Muscle of leg (tissue), 11 donors: ENCODE data around the gene CERS1. TPM values are rescaled to one million over a fixed set of nuclear protein-coding genes. Genes with fewer than 3 reads are reported as not detected.

Experiments used
- DNase-seq: peaks from one replicate; pipeline ENCODE4 v3.0.0; 2013
- H3K27ac ChIP-seq: one replicate; pipeline ENCODE4 v1.5.1; 2013; ENCODE audit warnings: mild to moderate bottlenecking, low read length, control low read depth
- H3K27me3 ChIP-seq: one replicate; pipeline ENCODE4 v1.6.1; 2013; ENCODE audit warnings: low read length; ENCODE audit not compliant: control insufficient read depth, insufficient read depth
- H3K36me3 ChIP-seq: one replicate; pipeline ENCODE4 v1.6.1; 2013; ENCODE audit warnings: low read length; ENCODE audit not compliant: control insufficient read depth, insufficient read depth
- H3K4me1 ChIP-seq: one replicate; pipeline ENCODE4 v1.6.1; 2013; ENCODE audit warnings: low read length; ENCODE audit not compliant: control insufficient read depth, insufficient read depth
- H3K4me3 ChIP-seq: one replicate; pipeline ENCODE4 v1.5.1; 2013; ENCODE audit warnings: low read length, control low read depth
- H3K9me3 ChIP-seq: replicated peaks from 2 replicates; pipeline ENCODE4 v1.6.1; 2013; ENCODE audit warnings: low read depth, low read length; ENCODE audit not compliant: control insufficient read depth
- WGBS: methylation state at CpG from one replicate; pipeline ENCODE4 v1.1.5; 2013; ENCODE audit warnings: missing lambda C conversion rate; ENCODE audit not compliant: insufficient coverage; 5-methylcytosine and 5-hydroxymethylcytosine counted together
- polyA plus RNA-seq, 8 donors: library from polyadenylated mRNA; unstranded; fragments of 120-200 nt; gene quantifications; one replicate each; pipeline versions ENCODE4 v1.2.1 to v1.2.3, GENCODE V29; 2013; ENCODE audit warnings: inconsistent platforms in 1 of 8, low replicate concordance in 1 of 8; ENCODE audit not compliant: insufficient read length in 8 of 8, insufficient read depth in 1 of 8
- total RNA-seq: library from RNA; stranded (reverse); fragments of 120-200 nt; gene quantifications from one replicate; pipeline ENCODE4 v1.2.4, GENCODE V29; 2013

The CERS1 gene
- total and polyA plus RNA-seq, 9 donors = 15.3 to 41.2 (median 34.9) TPM

DNA sequence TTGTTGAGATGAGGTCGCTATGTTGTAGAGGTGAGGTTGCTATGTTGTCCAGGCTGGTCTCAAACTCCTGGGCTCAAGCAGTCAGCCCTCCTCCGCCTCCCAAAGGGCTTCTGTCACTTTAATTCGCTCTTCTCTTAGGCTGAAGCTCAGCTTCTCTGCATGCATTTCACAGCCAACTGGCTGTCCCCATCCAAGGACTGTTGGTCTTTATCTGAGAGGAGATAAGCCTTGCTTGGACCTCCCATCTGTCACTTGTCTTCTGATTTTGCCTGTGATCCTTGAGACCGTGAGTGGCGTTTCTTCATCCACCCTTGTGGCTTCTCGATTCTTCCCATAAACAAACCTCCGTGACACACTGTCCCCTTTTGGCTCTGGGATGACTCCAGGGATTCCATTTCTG lies 24.4 kb downstream of the CERS1 start:
- H3K27ac ChIP-seq = no peak overlapping the region
- no peak overlapping the region for H3K4me3 ChIP-seq
- peaks cover 20% of the 10 kb centered on the region for H3K4me1 ChIP-seq
- DNase-seq = no peak
- WGBS = 80% methylated on average over 2 of the region's 7 CpGs
- no peaks in the 10 kb centered on the region for H3K9me3 ChIP-seq
- peaks cover 25% of the 10 kb centered on the region for H3K27me3 ChIP-seq
- H3K36me3 ChIP-seq = peaks cover 32% of the 10 kb centered on the region

DNA sequence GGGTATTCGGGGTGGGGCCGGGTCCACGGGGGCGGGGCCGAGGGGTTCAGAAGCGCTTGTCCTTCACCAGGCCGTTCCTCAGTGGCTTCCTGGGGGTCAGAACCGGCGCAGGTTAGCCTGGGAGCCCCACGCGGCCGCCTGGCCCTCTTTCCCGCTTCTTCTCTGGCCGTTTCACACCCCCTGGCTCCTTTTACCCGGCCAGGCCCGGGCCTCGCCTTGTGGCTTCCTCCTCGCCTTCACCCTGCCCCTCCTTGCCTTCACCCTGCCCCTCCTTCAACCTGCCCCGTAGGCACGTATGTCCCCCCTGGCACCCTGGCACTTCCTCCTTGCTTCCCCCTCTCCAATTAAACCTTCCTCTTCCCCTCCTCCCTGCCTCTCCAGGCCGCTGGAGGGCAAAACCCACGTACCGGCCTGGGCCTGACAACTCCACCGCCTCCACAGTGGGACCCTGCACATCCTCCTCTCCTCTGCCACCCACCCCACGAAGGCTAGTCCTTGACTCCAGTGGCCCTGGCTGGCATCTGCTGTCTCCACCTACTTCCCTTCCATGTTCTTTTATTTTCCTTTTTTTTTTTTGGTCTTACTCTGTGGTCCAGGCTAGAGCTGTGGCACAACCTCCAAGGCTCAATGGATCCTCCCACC lies 25.3 kb downstream of the CERS1 start:
- Histone ChIP-seq H3K27me3 (peaks cover 25% of the 10 kb centered on the region), H3K4me3 (no peak overlapping the region), H3K36me3 (peaks cover 37% of the 10 kb centered on the region), H3K27ac (no peak overlapping the region), H3K9me3 (no peaks in the 10 kb centered on the region), H3K4me1 (peaks cover 20% of the 10 kb centered on the region)
- 30% methylated on average over 25 of the region's 25 CpGs for WGBS
- DNase-seq = no peak

DNA sequence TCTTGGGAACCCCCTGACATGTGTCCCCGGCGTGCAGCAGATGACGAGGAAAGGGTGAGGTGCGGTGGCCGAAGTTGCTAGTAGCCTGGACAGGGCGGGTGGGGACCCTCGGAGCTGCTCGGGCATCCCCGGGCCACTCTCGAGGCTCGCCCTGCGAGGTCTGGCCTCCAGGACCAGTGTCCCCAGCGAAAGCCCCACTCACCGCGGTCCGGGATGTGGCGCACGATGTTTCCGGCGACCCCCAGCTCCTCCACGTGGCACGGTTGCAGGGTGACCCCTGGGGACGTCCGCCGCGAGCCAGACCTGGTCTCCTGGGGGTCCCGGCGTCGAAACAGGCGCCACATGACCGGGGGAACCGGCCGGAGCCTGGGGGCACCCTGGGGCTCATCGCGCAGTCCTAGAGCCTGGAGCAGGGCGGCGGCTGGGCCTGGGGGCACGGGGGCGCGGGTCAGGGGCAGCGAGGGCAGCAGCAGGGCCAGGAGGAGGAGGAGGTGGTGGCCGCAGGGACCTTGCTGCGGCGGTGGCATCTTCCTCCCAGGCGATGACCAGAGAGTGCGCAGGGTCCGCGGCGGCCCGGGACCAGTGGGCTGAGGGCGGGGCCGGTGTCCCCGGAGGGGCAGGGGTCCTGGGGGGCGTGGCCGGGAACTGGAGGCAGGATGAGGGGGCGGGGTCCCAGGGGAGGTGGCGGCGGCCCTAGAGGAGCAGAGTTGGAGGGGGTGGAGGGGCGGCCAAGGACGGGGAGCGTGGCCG lies 26.0 kb downstream of the CERS1 start:
- no peak for DNase-seq
- H3K36me3 ChIP-seq = peaks cover 44% of the 10 kb centered on the region
- H3K4me3 ChIP-seq = no peak overlapping the region
- WGBS = 15% methylated on average over 44 of the region's 62 CpGs
- peaks cover 25% of the 10 kb centered on the region for H3K27me3 ChIP-seq
- H3K9me3 ChIP-seq = no peaks in the 10 kb centered on the region
- peaks cover 20% of the 10 kb centered on the region for H3K4me1 ChIP-seq
- no peak overlapping the region for H3K27ac ChIP-seq

DNA sequence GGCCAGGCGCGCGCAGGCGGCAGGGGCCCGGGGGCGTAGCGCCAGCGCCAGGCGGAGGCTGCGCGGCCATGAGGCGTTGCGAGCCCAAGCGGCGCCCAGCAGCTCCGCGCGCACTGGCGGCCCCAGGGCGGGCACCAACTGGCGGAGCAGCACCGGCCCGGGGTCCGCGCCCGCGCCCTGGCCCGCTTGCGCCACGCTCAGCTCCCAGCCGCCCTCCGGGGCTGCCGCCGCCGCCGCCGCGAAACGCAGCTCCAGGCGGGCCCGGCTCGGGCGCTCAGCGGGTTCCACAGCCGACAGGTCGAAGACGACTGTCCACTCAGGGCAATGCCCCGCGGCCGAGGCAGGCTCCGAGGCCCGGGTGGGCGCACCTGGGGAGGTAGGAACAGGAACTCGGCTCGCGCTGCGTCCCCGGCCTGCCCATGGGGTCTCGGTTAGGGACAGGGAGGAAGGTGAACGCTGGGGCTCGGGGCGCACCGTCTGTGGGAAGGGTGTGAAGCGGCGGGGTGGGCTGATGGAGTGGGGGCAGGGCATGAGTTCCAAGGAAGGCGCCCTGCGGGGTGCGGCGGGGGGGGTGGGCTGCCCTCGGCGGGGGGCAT lies 26.8 kb downstream of the CERS1 start:
- Histone ChIP-seq H3K27me3 (peaks cover 25% of the 10 kb centered on the region), H3K4me3 (no peak overlapping the region), H3K27ac (no peak overlapping the region), H3K4me1 (peaks cover 20% of the 10 kb centered on the region), H3K9me3 (no peaks in the 10 kb centered on the region), H3K36me3 (peaks cover 46% of the 10 kb centered on the region)
- WGBS = 26% methylated on average over 64 of the region's 71 CpGs
- no peak for DNase-seq

DNA sequence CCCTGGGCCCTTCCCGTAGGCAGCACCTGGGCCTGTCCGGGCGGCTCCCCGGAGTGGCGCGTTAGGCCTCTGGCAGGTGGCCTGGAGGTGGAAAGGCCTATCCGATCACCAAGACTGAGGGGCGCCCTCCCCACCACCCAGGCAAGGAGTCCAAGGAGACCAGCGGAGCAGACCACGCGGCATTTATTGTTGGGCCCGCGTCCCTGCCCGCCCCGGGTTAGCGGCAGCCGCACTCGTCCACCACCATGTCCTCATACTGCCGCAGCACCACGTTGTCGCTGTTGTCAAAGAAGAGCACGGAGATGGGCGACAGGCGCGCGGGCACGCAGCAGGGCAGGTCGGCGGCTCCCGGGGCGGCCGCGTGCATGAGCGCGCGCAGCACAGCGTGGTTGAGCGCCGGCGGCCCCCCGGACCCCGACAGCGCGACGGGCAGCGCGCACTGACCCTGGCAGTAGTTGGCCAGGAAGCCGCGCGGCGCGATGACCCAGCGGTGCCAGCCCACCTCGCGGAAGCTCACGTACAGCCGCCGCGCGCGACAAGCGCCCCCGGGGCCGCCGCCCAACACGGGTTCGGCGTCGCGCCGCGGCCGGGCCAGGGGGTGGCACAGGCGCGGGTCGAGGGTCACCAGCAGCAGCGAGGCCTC lies 27.5 kb downstream of the CERS1 start:
- 46% methylated on average over 73 of the region's 77 CpGs for whole genome bisulfite sequencing
- H3K4me3 ChIP-seq = no peak overlapping the region
- H3K9me3 ChIP-seq = no peaks in the 10 kb centered on the region
- no peak overlapping the region for H3K27ac ChIP-seq
- peaks cover 20% of the 10 kb centered on the region for H3K4me1 ChIP-seq
- peaks cover 51% of the 10 kb centered on the region for H3K36me3 ChIP-seq
- peaks cover 25% of the 10 kb centered on the region for H3K27me3 ChIP-seq
- no peak for DNase-seq

DNA sequence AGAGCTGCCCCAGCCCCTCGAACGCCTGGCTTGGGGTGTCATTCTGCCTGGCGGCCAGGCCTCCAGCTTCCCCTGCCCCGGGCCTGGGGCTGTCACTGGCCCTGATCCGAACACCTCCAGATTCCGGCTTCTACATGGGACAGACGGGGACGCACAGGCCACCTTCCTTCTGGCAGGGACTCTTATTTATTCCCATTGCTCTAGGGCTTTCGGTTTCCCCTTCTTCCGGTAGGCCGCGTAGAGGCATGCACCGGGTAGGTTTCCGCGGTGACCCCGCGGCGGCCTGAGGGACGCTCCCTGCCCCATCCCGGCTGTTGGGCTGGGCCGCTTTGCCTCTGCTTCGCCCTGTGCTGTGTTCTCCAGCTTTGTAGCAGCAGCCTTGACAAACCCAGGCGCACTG lies 28.2 kb downstream of the CERS1 start:
- WGBS = 93% methylated on average over 23 of the region's 23 CpGs

DNA sequence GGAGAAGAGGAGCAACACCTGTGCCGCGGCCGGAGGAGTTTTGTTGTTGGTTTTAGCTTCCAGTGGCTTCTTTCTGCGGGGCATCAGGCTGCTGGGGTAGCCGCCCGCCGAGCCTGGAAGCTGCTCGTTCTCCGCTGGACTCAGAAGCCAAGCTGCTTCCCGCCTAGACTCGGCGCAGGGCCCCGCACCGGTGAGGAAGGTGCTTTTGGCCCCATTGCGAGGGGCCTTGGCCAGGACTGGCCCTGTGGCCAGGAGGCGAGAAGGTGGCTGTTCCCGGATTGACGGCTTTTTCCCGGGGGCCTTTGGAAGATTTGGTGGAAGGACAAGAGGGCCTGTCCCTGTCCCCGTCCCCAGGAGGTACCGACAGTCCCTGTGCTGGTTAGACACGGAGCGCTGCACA lies 28.8 kb downstream of the CERS1 start:
- Histone ChIP-seq H3K4me1 (peaks cover 20% of the 10 kb centered on the region), H3K27me3 (peaks cover 25% of the 10 kb centered on the region), H3K36me3 (peaks cover 62% of the 10 kb centered on the region), H3K27ac (no peak overlapping the region), H3K4me3 (no peak overlapping the region), H3K9me3 (no peaks in the 10 kb centered on the region)
- no peak for DNase-seq
- 86% methylated on average over 17 of the region's 23 CpGs for WGBS

More for the DNA sequence above, 28.2 kb downstream of the CERS1 start:
- peaks cover 25% of the 10 kb centered on the region for H3K27me3 ChIP-seq
- H3K4me1 ChIP-seq = peaks cover 20% of the 10 kb centered on the region
- DNase-seq = no peak
- H3K27ac ChIP-seq = no peak overlapping the region
- no peaks in the 10 kb centered on the region for H3K9me3 ChIP-seq
- no peak overlapping the region for H3K4me3 ChIP-seq
- peaks cover 56% of the 10 kb centered on the region for H3K36me3 ChIP-seq

DNA sequence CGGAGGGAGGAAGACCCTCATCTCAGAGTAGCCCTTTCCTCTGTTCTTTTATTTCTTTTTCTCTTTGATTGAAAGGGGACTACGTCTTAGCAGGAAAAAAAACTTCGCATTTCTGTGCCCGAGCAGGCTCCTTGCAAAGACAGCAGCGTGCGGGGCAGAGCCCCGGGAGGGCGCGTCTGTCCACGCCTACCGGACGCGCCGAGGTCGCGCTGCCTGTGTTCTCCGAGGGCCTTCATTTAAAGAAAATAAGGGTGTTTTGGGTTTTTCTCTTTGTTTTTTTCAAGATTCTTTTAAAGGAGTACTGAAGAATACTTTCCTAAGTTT lies 29.2 kb downstream of the CERS1 start:
- H3K4me3 ChIP-seq = no peak overlapping the region
- DNase-seq = no peak
- 69% methylated on average over 7 of the region's 17 CpGs for WGBS
- no peaks in the 10 kb centered on the region for H3K9me3 ChIP-seq
- H3K27ac ChIP-seq = no peak overlapping the region
- peaks cover 62% of the 10 kb centered on the region for H3K36me3 ChIP-seq
- H3K4me1 ChIP-seq = peaks cover 20% of the 10 kb centered on the region
- H3K27me3 ChIP-seq = peaks cover 23% of the 10 kb centered on the region

DNA sequence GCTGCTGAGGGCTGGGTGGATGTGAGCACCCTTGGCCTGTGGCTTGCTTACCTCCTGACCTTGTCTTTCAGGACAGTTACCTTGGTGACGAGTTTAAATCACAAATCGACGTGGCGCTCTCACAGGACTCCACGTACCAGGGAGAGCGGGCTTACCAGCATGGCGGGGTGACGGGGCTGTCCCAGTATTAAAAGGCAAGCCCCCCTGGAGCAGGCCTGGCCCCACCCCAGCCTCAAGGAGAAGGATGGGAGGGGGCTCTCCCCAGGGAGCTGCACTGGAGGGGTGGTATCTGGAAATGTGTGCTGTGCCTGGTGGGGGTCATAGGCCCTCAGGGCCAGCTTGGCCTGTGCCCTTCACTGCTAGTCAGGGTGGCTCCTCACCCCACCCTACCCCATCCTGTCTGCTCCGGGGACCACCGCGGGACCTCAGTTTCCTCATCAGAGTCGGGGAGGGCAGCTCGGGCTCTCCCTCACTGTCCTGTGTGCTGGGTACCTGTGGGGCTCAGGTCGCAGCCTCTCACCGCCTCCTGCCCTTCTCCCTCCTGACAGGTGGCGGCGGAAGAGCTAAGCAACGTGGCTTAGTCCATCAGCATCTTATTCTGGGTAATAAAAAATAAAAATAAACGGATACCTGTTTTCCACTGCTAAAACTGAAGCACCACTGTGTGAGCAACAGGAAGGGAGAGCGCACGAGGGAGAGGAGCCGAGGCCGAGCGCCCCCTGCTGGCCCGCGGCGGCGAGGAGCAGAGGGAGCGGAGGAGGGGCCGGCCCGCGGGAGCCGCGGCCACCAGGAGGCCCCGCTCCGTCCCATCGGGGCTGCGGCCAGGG lies 29.8 kb downstream of the CERS1 start:
- Histone ChIP-seq H3K4me3 (no peak overlapping the region), H3K4me1 (peaks cover 20% of the 10 kb centered on the region), H3K9me3 (no peaks in the 10 kb centered on the region), H3K27me3 (peaks cover 18% of the 10 kb centered on the region), H3K36me3 (peaks cover 65% of the 10 kb centered on the region), H3K27ac (no peak overlapping the region)
- WGBS = 29% methylated on average over 9 of the region's 38 CpGs
- DNase-seq = peak; percentile 70
